ENCODE measurements around the gene PNCK.
A peak's percentile ranks its signal among the peaks of the same experiment; 100 is the strongest.
"Not testable (repeated sequence)": the region's sequence is repeated elsewhere in the genome, so short reads cannot be mapped to it uniquely, and the experiment has no call there.

The PNCK gene

GRCh38 chrX:153673428-153674218 is at the start of gene PNCK:
Gene PNCK (minus strand): TSS chrX:153673813. CDS start chrX:153673076, 737 bp downstream.
- DNase-seq (ENCODE audit: low read depth in 2 of 2), result no peak

GRCh38 chrX:153722704-153723350 is 49.2 kb upstream of the PNCK start:
- no peak for DNase-seq (ENCODE audit: low read depth in 2 of 2)

GRCh38 chrX:153719701-153720100 is 46.1 kb upstream of the PNCK start:
- no peak for DNase-seq (ENCODE audit: low read depth in 2 of 2)

- DNase-seq (ENCODE audit: low read depth in 2 of 2), result no peak
Measured at GRCh38 chrX:153719238-153719637, 45.6 kb upstream of the PNCK start.

- no peak for DNase-seq (ENCODE audit: low read depth in 2 of 2)
Measured at GRCh38 chrX:153717445-153717844, 43.8 kb upstream of the PNCK start.

GRCh38 chrX:153714256-153714655 is 40.6 kb upstream of the PNCK start:
- no peak for DNase-seq (ENCODE audit: low read depth in 2 of 2)

- DNase-seq (ENCODE audit: low read depth in 2 of 2), result no peak
Measured at GRCh38 chrX:153709726-153710674, 36.4 kb upstream of the PNCK start.

- peak in 1 of 2 donors; percentile 32 for DNase-seq (ENCODE audit: low read depth in 2 of 2)
Measured at GRCh38 chrX:153708415-153708814, 34.8 kb upstream of the PNCK start.

- DNase-seq (ENCODE audit: low read depth in 2 of 2), result no peak
Measured at GRCh38 chrX:153707406-153707805, 33.8 kb upstream of the PNCK start.

GRCh38 chrX:153706799-153707198 is 33.2 kb upstream of the PNCK start:
- no peak for DNase-seq (ENCODE audit: low read depth in 2 of 2)

GRCh38 chrX:153705403-153706060 is 31.9 kb upstream of the PNCK start:
- DNase-seq (ENCODE audit: low read depth in 2 of 2), result not testable (repeated sequence)

- not testable (repeated sequence) for DNase-seq (ENCODE audit: low read depth in 2 of 2)
Measured at GRCh38 chrX:153704631-153705402, 31.2 kb upstream of the PNCK start.

GRCh38 chrX:153704021-153704526 is 30.5 kb upstream of the PNCK start:
- DNase-seq (ENCODE audit: low read depth in 2 of 2), result no peak

GRCh38 chrX:153703036-153703370 is 29.4 kb upstream of the PNCK start:
- DNase-seq (ENCODE audit: low read depth in 2 of 2), result no peak

GRCh38 chrX:153702336-153703035 is 28.9 kb upstream of the PNCK start:
- no peak for DNase-seq (ENCODE audit: low read depth in 2 of 2)

GRCh38 chrX:153701706-153702105 is 28.1 kb upstream of the PNCK start:
- no peak for DNase-seq (ENCODE audit: low read depth in 2 of 2)

GRCh38 chrX:153700967-153701366 is 27.4 kb upstream of the PNCK start:
- no peak for DNase-seq (ENCODE audit: low read depth in 2 of 2)

- DNase-seq (ENCODE audit: low read depth in 2 of 2), result no peak
Measured at GRCh38 chrX:153700376-153700945, 26.8 kb upstream of the PNCK start.

- not testable (repeated sequence) for DNase-seq (ENCODE audit: low read depth in 2 of 2)
Measured at GRCh38 chrX:153699784-153700371, 26.3 kb upstream of the PNCK start.
